GM12891 (cell line): ENCODE measurements around the gene TRIM63.

Experiments used
- POLR2A ChIP-seq: IDR thresholded peaks from 2 replicates; pipeline ENCODE4 v1.6.1; 2011; ENCODE audit warnings: low read depth, low read length, control low read depth
- POLR2AphosphoS5 ChIP-seq: IDR thresholded peaks from 2 replicates; pipeline ENCODE4 v1.6.1; 2011; ENCODE audit warnings: low read depth, low read length, control low read depth
- POU2F2 ChIP-seq: IDR thresholded peaks from 2 replicates; pipeline ENCODE4 v1.6.1; 2011; ENCODE audit warnings: low read depth, mild to moderate bottlenecking, control low read depth, low read length, moderate library complexity

GRCh38 chr1:26009796-26010447, 57.5 kb downstream of the TRIM63 start:
- TF ChIP-seq POLR2A: no peak
- TF ChIP-seq POLR2AphosphoS5: no peak
- TF ChIP-seq POU2F2: no peak
